ENCODE results near the gene HNF4A. TPM values are rescaled to one million over a fixed set of nuclear protein-coding genes. Genes with fewer than 3 reads are reported as not detected.

Gene HNF4A
- total and polyA plus RNA-seq, 7 donors = 0.27 to 124 (median 52.9) TPM; not detected in 2

DNA sequence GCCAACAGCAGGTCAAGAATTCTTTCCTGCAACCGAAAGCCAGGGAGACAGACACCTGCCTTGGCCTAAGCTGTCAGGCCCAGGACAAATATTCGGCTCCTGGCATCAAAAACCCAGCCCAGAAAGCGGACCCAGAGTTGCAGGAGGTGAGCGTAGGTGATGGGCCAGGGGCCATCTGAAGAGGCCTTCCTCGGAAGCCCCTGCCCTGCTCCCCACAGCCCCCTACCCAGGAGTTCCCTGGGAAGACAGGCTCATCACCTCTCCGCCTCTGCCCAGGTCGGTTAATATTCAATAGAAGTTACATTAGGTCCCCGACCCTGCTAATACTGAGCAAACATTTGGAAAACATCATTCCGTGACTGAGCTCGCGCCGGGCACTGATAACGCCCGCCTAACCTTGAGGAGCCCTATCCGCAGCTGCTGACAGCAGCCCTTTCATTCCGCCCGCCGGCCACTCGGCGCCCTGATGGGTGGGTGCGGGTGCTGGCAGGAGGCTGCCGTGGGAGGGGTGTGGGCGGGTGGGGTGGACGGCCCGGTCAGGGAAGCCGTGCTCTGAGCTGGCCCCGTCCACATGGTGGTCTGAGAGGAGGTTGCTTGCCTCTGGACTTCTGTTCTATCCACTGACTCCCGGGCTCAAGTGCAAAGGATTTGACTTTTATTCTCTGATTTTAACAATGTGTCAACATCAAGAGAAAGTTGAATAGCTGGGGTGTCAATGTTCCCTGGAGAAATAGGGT, 55.7 kb downstream of the HNF4A start:
- H3K4me3 ChIP-seq = no peak overlapping the region
- no peaks in the 10 kb centered on the region for H3K9me3 ChIP-seq
- no peak for TF ChIP-seq POLR2A (IDR thresholded peaks at IDR 0.05)
- TF ChIP-seq POLR2AphosphoS5 (IDR thresholded peaks at IDR 0.05) = no peak
- TF ChIP-seq, protein P1, sequence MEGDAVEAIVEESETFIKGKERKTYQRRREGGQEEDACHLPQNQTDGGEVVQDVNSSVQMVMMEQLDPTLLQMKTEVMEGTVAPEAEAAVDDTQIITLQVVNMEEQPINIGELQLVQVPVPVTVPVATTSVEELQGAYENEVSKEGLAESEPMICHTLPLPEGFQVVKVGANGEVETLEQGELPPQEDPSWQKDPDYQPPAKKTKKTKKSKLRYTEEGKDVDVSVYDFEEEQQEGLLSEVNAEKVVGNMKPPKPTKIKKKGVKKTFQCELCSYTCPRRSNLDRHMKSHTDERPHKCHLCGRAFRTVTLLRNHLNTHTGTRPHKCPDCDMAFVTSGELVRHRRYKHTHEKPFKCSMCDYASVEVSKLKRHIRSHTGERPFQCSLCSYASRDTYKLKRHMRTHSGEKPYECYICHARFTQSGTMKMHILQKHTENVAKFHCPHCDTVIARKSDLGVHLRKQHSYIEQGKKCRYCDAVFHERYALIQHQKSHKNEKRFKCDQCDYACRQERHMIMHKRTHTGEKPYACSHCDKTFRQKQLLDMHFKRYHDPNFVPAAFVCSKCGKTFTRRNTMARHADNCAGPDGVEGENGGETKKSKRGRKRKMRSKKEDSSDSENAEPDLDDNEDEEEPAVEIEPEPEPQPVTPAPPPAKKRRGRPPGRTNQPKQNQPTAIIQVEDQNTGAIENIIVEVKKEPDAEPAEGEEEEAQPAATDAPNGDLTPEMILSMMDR (IDR thresholded peaks at IDR 0.05) = no peak
- no peak for TF ChIP-seq EP300 (IDR thresholded peaks at IDR 0.05)
- intact Hi-C loops (cut with DNase I) = no loop called here
- no peak overlapping the region for H3K27ac ChIP-seq
- no peak for DNase-seq
- 22 to 69% methylated on average over 28 of the region's 28 CpGs for WGBS, 2 donors
- H3K27me3 ChIP-seq = peaks cover 0 to 7% (median 0%) of the 10 kb centered on the region in 3 donors
- no peaks in the 10 kb centered on the region for H3K36me3 ChIP-seq
- H3K4me1 ChIP-seq = no peaks in the 10 kb centered on the region

- Histone ChIP-seq H3K9me3 (no peaks in the 10 kb centered on the region), H3K27me3 (peaks cover 0 to 7% (median 0%) of the 10 kb centered on the region in 3 donors), H3K36me3 (no peaks in the 10 kb centered on the region), H3K4me1 (no peaks in the 10 kb centered on the region), H3K4me3 (no peak overlapping the region), H3K27ac (no peak overlapping the region)
- no peak for DNase-seq
- TF ChIP-seq POLR2AphosphoS5 (IDR thresholded peaks at IDR 0.05) = no peak
- TF ChIP-seq EP300 (IDR thresholded peaks at IDR 0.05) = no peak
- TF ChIP-seq, protein P1 (IDR thresholded peaks at IDR 0.05) = no peak
- no peak for TF ChIP-seq POLR2A (IDR thresholded peaks at IDR 0.05)
- WGBS, 2 donors = 54 to 72% methylated on average over 10 of the region's 10 CpGs
- intact Hi-C loops (cut with DNase I) = no loop called here
Measured at GRCh38 chr20:44411757-44412401, 56.4 kb downstream of the HNF4A start.

DNA sequence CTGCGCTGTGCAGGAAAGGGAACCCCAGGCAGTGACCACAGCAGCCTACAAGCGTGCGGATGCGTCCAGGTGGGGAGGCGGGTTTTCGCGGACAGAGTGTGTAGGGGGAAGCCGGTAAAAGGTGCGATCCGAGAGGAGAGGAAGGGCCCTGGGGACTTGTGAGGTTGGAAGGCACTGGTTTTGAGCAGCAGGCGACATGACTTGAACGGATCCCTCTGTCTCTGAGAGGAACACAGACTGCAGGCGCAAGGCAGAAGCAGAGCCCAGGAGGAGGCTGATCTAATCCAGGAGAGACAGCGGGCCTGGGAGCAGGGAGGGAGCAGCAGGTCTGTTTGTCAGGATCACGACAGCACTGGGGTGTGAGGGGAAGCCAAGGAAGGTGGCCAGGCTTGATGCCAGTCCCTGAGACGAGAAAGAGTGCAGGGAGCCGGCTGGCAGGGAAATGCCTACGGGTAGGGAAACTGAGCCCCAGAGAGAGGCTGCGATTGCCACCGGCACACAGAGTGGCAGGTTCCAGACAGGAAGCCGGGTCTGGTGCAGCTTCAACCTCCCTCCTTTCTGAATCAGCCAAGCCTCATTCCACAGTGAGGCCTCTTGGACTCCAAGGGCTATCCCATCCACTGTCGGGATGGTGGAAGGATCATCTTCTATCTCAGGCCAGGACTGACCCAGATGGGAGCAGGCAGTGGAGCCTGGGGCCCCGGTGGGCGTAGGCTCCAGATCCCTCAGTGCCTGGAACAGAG, 57.1 kb downstream of the HNF4A start:
- no peak overlapping the region for H3K27ac ChIP-seq
- peaks cover 0 to 7% (median 0%) of the 10 kb centered on the region in 3 donors for H3K27me3 ChIP-seq
- no peaks in the 10 kb centered on the region for H3K9me3 ChIP-seq
- DNase-seq = no peak
- H3K4me1 ChIP-seq = no peaks in the 10 kb centered on the region
- TF ChIP-seq POLR2A (IDR thresholded peaks at IDR 0.05) (no peak), POLR2AphosphoS5 (IDR thresholded peaks at IDR 0.05) (no peak), EP300 (IDR thresholded peaks at IDR 0.05) (no peak)
- TF ChIP-seq, protein P1 (IDR thresholded peaks at IDR 0.05) = no peak
- intact Hi-C loops (cut with DNase I) = no loop called here
- 58 to 78% methylated on average over 24 of the region's 24 CpGs for WGBS, 2 donors
- no peak overlapping the region for H3K4me3 ChIP-seq
- H3K36me3 ChIP-seq = no peaks in the 10 kb centered on the region

- Histone ChIP-seq H3K27ac (no peak overlapping the region), H3K4me1 (no peaks in the 10 kb centered on the region), H3K4me3 (no peak overlapping the region), H3K9me3 (no peaks in the 10 kb centered on the region), H3K36me3 (no peaks in the 10 kb centered on the region), H3K27me3 (peaks cover 0 to 7% (median 0%) of the 10 kb centered on the region in 3 donors)
- intact Hi-C loops (cut with DNase I) = no loop called here
- TF ChIP-seq, protein P1 (IDR thresholded peaks at IDR 0.05) = no peak
- TF ChIP-seq POLR2A (IDR thresholded peaks at IDR 0.05) = no peak
- no peak for TF ChIP-seq POLR2AphosphoS5 (IDR thresholded peaks at IDR 0.05)
- no peak for TF ChIP-seq EP300 (IDR thresholded peaks at IDR 0.05)
- WGBS, 2 donors = 90 to 93% methylated on average over 14 of the region's 14 CpGs
- DNase-seq = no peak
Measured at GRCh38 chr20:44413575-44414345, 58.3 kb downstream of the HNF4A start.

Data from sigmoid colon (tissue), 7 donors.